Measurements from ENCODE around the gene SH3D21.

Gene SH3D21

DNA sequence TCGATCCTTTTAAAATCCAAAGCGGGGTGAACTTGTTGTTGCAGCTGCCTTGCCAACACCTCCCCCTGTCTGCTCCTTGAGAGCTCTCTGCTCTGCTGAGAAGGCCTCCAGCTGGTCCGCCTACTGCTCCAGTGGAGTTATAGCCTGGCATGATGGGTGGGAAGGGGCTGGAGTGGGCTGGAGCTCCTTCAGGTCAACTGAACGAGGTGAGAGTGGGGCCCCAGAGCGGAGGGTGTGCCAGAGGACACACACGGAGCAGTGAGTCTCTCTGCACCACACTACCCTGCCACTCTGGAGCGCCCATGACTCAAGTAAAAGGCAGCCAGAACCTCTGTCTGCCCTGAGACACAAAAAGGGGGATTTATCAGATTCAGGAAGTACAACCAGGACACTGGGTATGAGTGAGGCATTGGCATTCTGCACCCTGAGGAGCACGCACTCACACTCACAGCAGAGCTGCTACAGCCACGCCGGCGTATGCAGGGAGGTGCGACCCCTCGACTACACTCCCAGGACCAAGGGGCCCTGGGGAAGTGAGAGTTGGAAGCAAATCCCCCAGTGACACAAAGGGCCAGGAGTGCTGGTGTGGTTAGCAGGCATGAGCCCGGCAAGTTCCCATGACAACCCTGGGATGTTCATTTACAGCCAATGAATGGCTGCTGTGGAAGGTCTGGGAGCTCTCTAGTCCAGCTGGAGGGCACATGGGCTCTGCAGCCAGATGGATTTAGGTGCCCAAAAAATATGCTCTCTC is 45.2 kb downstream of the SH3D21 start:
- H3K9ac ChIP-seq (ENCODE audit: low read length) = no peak overlapping the region
- no peaks in the 10 kb centered on the region for H3K27me3 ChIP-seq (ENCODE audit: low read depth, low read length)
- no peak overlapping the region for H3K27ac ChIP-seq (ENCODE audit: low read length)
- 0 out of 2 replicates have a peak overlapping the region, but pooled peaks have one; percentile 47 for H3K4me3 ChIP-seq (ENCODE audit: low read length)
- H3K36me3 ChIP-seq (replicated peaks; ENCODE audit: low read depth, low read length) = no peaks in the 10 kb centered on the region
- no peaks in the 10 kb centered on the region for H3K79me2 ChIP-seq (ENCODE audit: low read length)
- peak overlapping the region; percentile 85 for H3K4me2 ChIP-seq (ENCODE audit: low read length)
- peaks cover 34% of the 10 kb centered on the region for H3K4me1 ChIP-seq (ENCODE audit: low read length)
- no peak overlapping the region for H2AFZ ChIP-seq (ENCODE audit: low read depth, low read length)
- H4K20me1 ChIP-seq (ENCODE audit: insufficient read depth, low read length) = peaks cover 5% of the 10 kb centered on the region
- no peaks in the 10 kb centered on the region for H3K9me3 ChIP-seq (ENCODE audit: insufficient read depth, low read length)
- TF ChIP-seq EZH2phosphoT487 (IDR thresholded peaks at IDR 0.05; ENCODE audit: low read depth) = no peak
- TF ChIP-seq, protein P1, sequence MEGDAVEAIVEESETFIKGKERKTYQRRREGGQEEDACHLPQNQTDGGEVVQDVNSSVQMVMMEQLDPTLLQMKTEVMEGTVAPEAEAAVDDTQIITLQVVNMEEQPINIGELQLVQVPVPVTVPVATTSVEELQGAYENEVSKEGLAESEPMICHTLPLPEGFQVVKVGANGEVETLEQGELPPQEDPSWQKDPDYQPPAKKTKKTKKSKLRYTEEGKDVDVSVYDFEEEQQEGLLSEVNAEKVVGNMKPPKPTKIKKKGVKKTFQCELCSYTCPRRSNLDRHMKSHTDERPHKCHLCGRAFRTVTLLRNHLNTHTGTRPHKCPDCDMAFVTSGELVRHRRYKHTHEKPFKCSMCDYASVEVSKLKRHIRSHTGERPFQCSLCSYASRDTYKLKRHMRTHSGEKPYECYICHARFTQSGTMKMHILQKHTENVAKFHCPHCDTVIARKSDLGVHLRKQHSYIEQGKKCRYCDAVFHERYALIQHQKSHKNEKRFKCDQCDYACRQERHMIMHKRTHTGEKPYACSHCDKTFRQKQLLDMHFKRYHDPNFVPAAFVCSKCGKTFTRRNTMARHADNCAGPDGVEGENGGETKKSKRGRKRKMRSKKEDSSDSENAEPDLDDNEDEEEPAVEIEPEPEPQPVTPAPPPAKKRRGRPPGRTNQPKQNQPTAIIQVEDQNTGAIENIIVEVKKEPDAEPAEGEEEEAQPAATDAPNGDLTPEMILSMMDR (IDR thresholded peaks at IDR 0.05; ENCODE audit: low read depth, low read length) = no peak

DNA sequence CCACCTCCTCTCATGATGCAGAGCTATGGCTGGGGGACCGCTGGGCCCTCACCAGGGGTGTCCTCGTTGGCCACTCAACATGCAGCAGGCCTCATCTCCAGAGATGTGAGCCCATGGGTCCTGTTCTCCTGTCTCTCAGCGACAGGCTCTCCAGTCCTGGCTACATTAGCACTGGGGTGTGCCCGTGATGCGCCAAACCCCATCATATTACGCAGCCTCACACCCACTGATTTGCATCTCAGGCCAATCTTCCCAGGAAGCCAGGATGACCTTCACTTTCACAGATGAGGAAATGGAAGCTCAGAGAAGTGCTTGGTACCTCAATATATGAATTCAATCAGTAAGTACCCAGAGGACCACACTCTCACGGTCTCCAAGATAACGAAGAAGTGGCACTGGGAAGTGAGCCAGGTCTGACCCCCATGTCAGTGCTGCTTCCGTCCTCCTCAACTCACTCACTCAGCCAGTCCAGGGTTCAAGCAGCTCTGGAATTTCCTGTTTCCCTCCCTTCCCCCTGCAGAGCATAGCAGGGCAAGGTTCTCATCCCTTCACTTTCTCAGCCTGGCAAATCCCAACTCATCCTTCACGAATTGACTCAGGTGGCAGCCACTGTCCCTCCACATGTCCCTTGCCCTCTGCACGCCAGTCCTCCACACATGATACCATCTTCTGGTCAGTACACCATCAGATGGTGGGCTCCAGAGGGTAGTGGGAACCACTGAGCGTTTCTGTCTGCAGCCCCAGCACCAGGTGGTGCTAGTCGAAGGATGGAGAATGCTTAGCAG is 46.1 kb downstream of the SH3D21 start:
- Histone ChIP-seq H3K36me3 (replicated peaks; ENCODE audit: low read depth, low read length) (no peaks in the 10 kb centered on the region), H3K9ac (ENCODE audit: low read length) (no peak overlapping the region), H3K4me3 (ENCODE audit: low read length) (no peak overlapping the region)

DNA sequence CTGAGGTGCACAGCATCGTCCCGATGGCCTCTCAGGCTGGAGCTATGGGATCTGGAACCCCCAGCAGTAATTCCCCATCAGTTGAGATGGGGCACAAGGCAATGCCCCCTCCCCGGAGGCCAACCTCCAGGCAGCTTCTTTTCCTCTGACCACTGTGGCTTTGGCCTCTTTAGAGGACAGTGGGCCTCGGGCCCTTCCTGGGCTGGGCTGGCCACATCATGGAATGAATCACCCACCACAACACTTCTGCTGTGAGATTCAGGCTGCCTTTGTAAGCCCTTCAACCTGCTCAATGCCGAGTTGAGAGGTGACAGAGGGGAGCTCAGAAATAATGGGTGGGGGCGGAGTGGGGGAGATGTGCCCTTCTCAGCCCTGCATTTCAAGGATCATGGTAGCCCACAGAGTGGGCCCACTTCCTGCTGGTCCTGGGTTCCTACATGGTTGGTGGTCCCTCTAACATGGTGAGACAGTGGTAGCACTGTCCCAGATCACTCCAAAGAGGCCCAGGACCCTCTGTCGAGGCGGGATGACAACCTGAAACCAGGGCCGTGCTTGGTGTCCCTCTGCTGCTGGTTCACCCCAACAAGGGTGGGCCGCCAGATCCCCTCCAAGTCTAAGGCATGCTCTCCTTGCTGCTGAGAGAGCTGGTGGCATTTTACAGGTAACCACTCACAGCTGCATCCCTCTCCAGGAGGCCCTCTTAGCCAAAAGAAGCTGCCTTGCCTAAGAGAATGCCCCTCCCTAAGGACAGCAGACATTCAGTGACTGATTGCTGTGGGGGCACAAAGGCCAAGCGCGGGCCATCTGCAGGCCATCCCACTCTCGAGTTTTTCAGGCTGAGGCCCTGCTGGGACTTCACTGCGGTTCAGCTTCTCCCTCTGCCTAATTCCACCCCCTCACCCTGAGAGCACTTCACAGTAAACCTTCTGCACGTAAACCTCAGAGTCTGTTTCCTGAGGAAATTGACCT is 47.0 kb downstream of the SH3D21 start:
- TF ChIP-seq EZH2phosphoT487 (IDR thresholded peaks at IDR 0.05; ENCODE audit: low read depth) = no peak
- TF ChIP-seq, protein P1 (IDR thresholded peaks at IDR 0.05; ENCODE audit: low read depth, low read length) = no peak
- Histone ChIP-seq H3K27ac (ENCODE audit: low read length) (no peak overlapping the region), H3K27me3 (ENCODE audit: low read depth, low read length) (no peaks in the 10 kb centered on the region), H3K4me2 (ENCODE audit: low read length) (no peak overlapping the region), H3K4me3 (ENCODE audit: low read length) (no peak overlapping the region), H4K20me1 (ENCODE audit: insufficient read depth, low read length) (peaks cover 5% of the 10 kb centered on the region), H3K79me2 (ENCODE audit: low read length) (no peaks in the 10 kb centered on the region), H3K9me3 (ENCODE audit: insufficient read depth, low read length) (no peaks in the 10 kb centered on the region), H2AFZ (ENCODE audit: low read depth, low read length) (no peak overlapping the region), H3K36me3 (replicated peaks; ENCODE audit: low read depth, low read length) (no peaks in the 10 kb centered on the region), H3K9ac (ENCODE audit: low read length) (no peak overlapping the region), H3K4me1 (ENCODE audit: low read length) (peaks cover 34% of the 10 kb centered on the region)

More for the DNA sequence above, 46.1 kb downstream of the SH3D21 start:
- Histone ChIP-seq H3K4me2 (ENCODE audit: low read length) (no peak overlapping the region), H4K20me1 (ENCODE audit: insufficient read depth, low read length) (peaks cover 5% of the 10 kb centered on the region), H3K27ac (ENCODE audit: low read length) (no peak overlapping the region), H3K9me3 (ENCODE audit: insufficient read depth, low read length) (no peaks in the 10 kb centered on the region), H3K79me2 (ENCODE audit: low read length) (no peaks in the 10 kb centered on the region), H3K4me1 (ENCODE audit: low read length) (peaks cover 34% of the 10 kb centered on the region), H2AFZ (ENCODE audit: low read depth, low read length) (no peak overlapping the region), H3K27me3 (ENCODE audit: low read depth, low read length) (no peaks in the 10 kb centered on the region)
- TF ChIP-seq, protein P1 (IDR thresholded peaks at IDR 0.05; ENCODE audit: low read depth, low read length) = 0 out of 2 replicates have a peak, but pooled peaks have one; percentile 4
- no peak for TF ChIP-seq EZH2phosphoT487 (IDR thresholded peaks at IDR 0.05; ENCODE audit: low read depth)

Data from OCI-LY3 (cell line).